MCF 10A (cell line): ENCODE measurements around the gene PTPRH. TPM values are rescaled to one million over a fixed set of nuclear protein-coding genes. Genes with fewer than 3 reads are reported as not detected.
A peak's percentile ranks its signal among the peaks of the same experiment; 100 is the strongest.

ENCODE experiments used
- BruUV-seq: library from RNA; stranded (reverse); fragments of 400-500 nt; replicated peaks from 2 replicates; lab custom pipeline; 2021; lab: Mats Ljungman, UMichigan
- CTCF ChIA-PET: fragments of 300-600 bp; sonication (Branson Sonifier 250); formaldehyde crosslinking; extraction: SDS; loops from one replicate; lab custom pipeline; 2021; ENCODE audit warnings: antibody characterized with exemption, inconsistent platforms; lab: Yijun Ruan, JAX
- POLR2A ChIA-PET: fragments of 300-600, 350-650 bp; sonication (Branson Sonifier 250); formaldehyde crosslinking; extraction: SDS; loops from one replicate; lab custom pipeline; 2020; ENCODE audit warnings: antibody characterized with exemption, inconsistent platforms; lab: Yijun Ruan, JAX
- DNase-seq: peaks from one replicate; pipeline ENCODE4 v3.0.0-alpha.2; 2018; ENCODE audit not compliant: unreplicated experiment
- H3K27ac Mint-ChIP-seq: one replicate; pipeline ENCODE4 v1.8.0; 2022; ENCODE audit warnings: mild to moderate bottlenecking, low read depth, mixed read lengths; ENCODE audit not compliant: unreplicated experiment
- H3K27me3 Mint-ChIP-seq: one replicate; pipeline ENCODE4 v1.8.0; 2022; ENCODE audit warnings: mixed read lengths; ENCODE audit not compliant: insufficient read depth, unreplicated experiment
- H3K36me3 Mint-ChIP-seq: one replicate; pipeline ENCODE4 v1.8.0; 2022; ENCODE audit warnings: mild to moderate bottlenecking, moderate library complexity, mixed read lengths; ENCODE audit not compliant: insufficient read depth, unreplicated experiment
- H3K4me1 Mint-ChIP-seq: one replicate; pipeline ENCODE4 v1.8.0; 2022; ENCODE audit warnings: mixed read lengths; ENCODE audit not compliant: insufficient read depth, unreplicated experiment
- H3K4me3 Mint-ChIP-seq: one replicate; pipeline ENCODE4 v1.8.0; 2022; ENCODE audit warnings: mild to moderate bottlenecking, moderate library complexity, mixed read lengths; ENCODE audit not compliant: unreplicated experiment
- H3K9me3 Mint-ChIP-seq: one replicate; pipeline ENCODE4 v1.8.0; 2022; ENCODE audit warnings: mixed read lengths; ENCODE audit not compliant: unreplicated experiment
- CTCF ChIP-seq: fragments of 200-600 bp; IDR thresholded peaks from one replicate; pipeline ENCODE4 v1.8.0; 2022; ENCODE audit warnings: antibody characterized with exemption, mild to moderate bottlenecking; ENCODE audit not compliant: unreplicated experiment
- intact Hi-C: fragments of 100-400 bp; cut with micrococcal nuclease; formaldehyde crosslinking; loops from 2 replicates; pipeline ENCODE4 v1.14.1; 2022
- total RNA-seq: library from RNA; stranded (reverse); gene quantifications from 2 replicates; pipeline ENCODE4 v1.2.3, GENCODE V29; 2022

Gene PTPRH
- total RNA-seq, 1 experiment from 2014 or later: 0.56 TPM

- no peak for DNase-seq
- intact Hi-C loops: no loop called here
- Mint-ChIP-seq H3K36me3 (peaks cover 12% of the 10 kb centered on the region), H3K4me3 (no peak overlapping the region), H3K27ac (no peak overlapping the region), H3K9me3 (no peaks in the 10 kb centered on the region), H3K27me3 (peaks cover 16% of the 10 kb centered on the region), H3K4me1 (peaks cover 20% of the 10 kb centered on the region)
- BruUV-seq: no TSS peak
- ChIA-PET CTCF (interaction anchor here (0.9 kb wide), 1 partner anchor 10 kb away, joined by 4 read pairs; no protein-coding TSS in a partner anchor), POLR2A (interaction anchor here (1.0 kb wide), 1 partner anchor 9 kb away, joined by 3 read pairs; no protein-coding TSS in a partner anchor)
- no peak for TF ChIP-seq CTCF
Measured at GRCh38 chr19:55176076-55176475, 33.2 kb downstream of the PTPRH start.

- no peaks in the 10 kb centered on the region for H3K9me3 Mint-ChIP-seq
- CTCF ChIA-PET: interaction anchor here (0.9 to 1.0 kb wide), 2 partner anchors 11 to 243 kb away, joined by 4 to 5 read pairs; no protein-coding TSS in a partner anchor
- no peak overlapping the region for H3K4me3 Mint-ChIP-seq
- no TSS peak for BruUV-seq
- H3K27ac Mint-ChIP-seq: no peak overlapping the region
- peaks cover 7% of the 10 kb centered on the region for H3K36me3 Mint-ChIP-seq
- no peak for DNase-seq
- no peak for TF ChIP-seq CTCF
- POLR2A ChIA-PET: interaction anchor here (1.0 to 1.3 kb wide), 2 partner anchors 8 to 14 kb away, joined by 3 read pairs; no protein-coding TSS in a partner anchor
- intact Hi-C loops: no loop called here
- peaks cover 20% of the 10 kb centered on the region for H3K4me1 Mint-ChIP-seq
- peaks cover 8% of the 10 kb centered on the region for H3K27me3 Mint-ChIP-seq
Measured at GRCh38 chr19:55175117-55175867, 34.0 kb downstream of the PTPRH start.

- H3K36me3 Mint-ChIP-seq: peaks cover 7% of the 10 kb centered on the region
- ChIA-PET POLR2A (interaction anchor here (0.7 to 1.3 kb wide), 2 partner anchors 14 to 84 kb away, joined by 3 read pairs; partner anchors contain the start of gene PPP6R1), CTCF (interaction anchor here (1.0 to 1.2 kb wide), 2 partner anchors 34 to 244 kb away, joined by 3 to 5 read pairs; no protein-coding TSS in a partner anchor)
- H3K9me3 Mint-ChIP-seq: no peaks in the 10 kb centered on the region
- H3K4me3 Mint-ChIP-seq: peak overlapping the region; percentile 74
- intact Hi-C loops: no loop called here
- no peak overlapping the region for H3K27ac Mint-ChIP-seq
- peaks cover 17% of the 10 kb centered on the region for H3K4me1 Mint-ChIP-seq
- no peak for DNase-seq
- H3K27me3 Mint-ChIP-seq: peaks cover under 1% of the 10 kb centered on the region
- TF ChIP-seq CTCF: no peak
- no TSS peak for BruUV-seq
Measured at GRCh38 chr19:55174425-55175116, 34.7 kb downstream of the PTPRH start.
